GM12878 (cell line): Measurements from ENCODE around the gene SMC5. TPM values are rescaled to one million over a fixed set of nuclear protein-coding genes. Genes with fewer than 3 reads are reported as not detected.

Source experiments
- ASH2L ChIP-seq: fragments of 300-600, 200-600 bp; sonication (generic); IDR thresholded peaks from 2 replicates; pipeline ENCODE4 v1.6.1; 2017; ENCODE audit warnings: low read depth, mild to moderate bottlenecking, borderline replicate concordance
- BRCA1 ChIP-seq: IDR thresholded peaks from 2 replicates; pipeline ENCODE4 v1.6.1; 2011; ENCODE audit warnings: low read depth, low read length, improper control_type of control experiment
- CBX5 ChIP-seq: sonication (generic); IDR thresholded peaks from 2 replicates; pipeline ENCODE4 v1.6.1; 2016; ENCODE audit warnings: low read depth, moderate library complexity, mild to moderate bottlenecking, inconsistent platforms
- CREM ChIP-seq: IDR thresholded peaks from 2 replicates; pipeline ENCODE4 v1.6.1; 2014; ENCODE audit warnings: antibody characterized with exemption, low read depth
- GABPA ChIP-seq: IDR thresholded peaks from 2 replicates; pipeline ENCODE4 v1.6.1; 2014; ENCODE audit warnings: antibody characterized with exemption, low read depth, mild to moderate bottlenecking, inconsistent platforms
- MYC ChIP-seq: IDR thresholded peaks from 2 replicates; pipeline ENCODE4 v1.6.1; 2011; ENCODE audit warnings: mild to moderate bottlenecking, low read length, moderate library complexity, inconsistent platforms; ENCODE audit not compliant: insufficient read depth, insufficient replicate concordance, insufficient read length, severe bottlenecking
- NFXL1 ChIP-seq: fragments of 450-650 bp; IDR thresholded peaks from 2 replicates; pipeline ENCODE4 v1.6.1; 2017; ENCODE audit warnings: antibody characterized with exemption, mild to moderate bottlenecking, borderline replicate concordance
- NFYB ChIP-seq: IDR thresholded peaks from 2 replicates; pipeline ENCODE4 v1.6.1; 2011; ENCODE audit warnings: low read depth, mild to moderate bottlenecking, low read length, improper control_type of control experiment, moderate library complexity; ENCODE audit not compliant: insufficient read depth
- NR2F1 ChIP-seq: fragments of 450-650 bp; conservative IDR thresholded peaks from 2 replicates; pipeline ENCODE4 v1.6.1; 2017; ENCODE audit warnings: mild to moderate bottlenecking
- PKNOX1 ChIP-seq: fragments of 450-650 bp; IDR thresholded peaks from 2 replicates; pipeline ENCODE4 v1.6.1; 2016; ENCODE audit warnings: mild to moderate bottlenecking
- POLR2AphosphoS2 ChIP-seq: IDR thresholded peaks from 2 replicates; pipeline ENCODE4 v1.6.1; 2011; ENCODE audit warnings: low read depth, mild to moderate bottlenecking, low read length, improper control_type of control experiment, moderate library complexity
- POU2F2 ChIP-seq: IDR thresholded peaks from 3 replicates; pipeline ENCODE4 v1.6.1; 2011; ENCODE audit warnings: low read depth, mild to moderate bottlenecking, low read length, borderline replicate concordance
- RAD21 ChIP-seq: IDR thresholded peaks from 2 replicates; pipeline ENCODE4 v1.6.1; 2011; ENCODE audit warnings: mild to moderate bottlenecking, low read depth, low read length, moderate library complexity; ENCODE audit not compliant: insufficient read depth
- RFX5 ChIP-seq: IDR thresholded peaks from 2 replicates; pipeline ENCODE4 v1.6.1; 2011; ENCODE audit warnings: low read depth, low read length, improper control_type of control experiment
- SMAD1 ChIP-seq: fragments of 450-650 bp; IDR thresholded peaks from 2 replicates; pipeline ENCODE4 v1.6.1; 2018; ENCODE audit warnings: mild to moderate bottlenecking, low read depth; ENCODE audit not compliant: partially characterized antibody
- SMC3 ChIP-seq: IDR thresholded peaks from 2 replicates; pipeline ENCODE4 v1.6.1; 2011; ENCODE audit warnings: low read length, improper control_type of control experiment, borderline replicate concordance
- STAT3 ChIP-seq: IDR thresholded peaks from 2 replicates; pipeline ENCODE4 v1.6.1; 2011; ENCODE audit warnings: low read depth, low read length, improper control_type of control experiment
- TARDBP ChIP-seq: IDR thresholded peaks from 2 replicates; pipeline ENCODE4 v1.6.1; 2016; ENCODE audit warnings: borderline replicate concordance
- USF2 ChIP-seq: IDR thresholded peaks from 2 replicates; pipeline ENCODE4 v1.6.1; 2011; ENCODE audit warnings: low read depth, low read length, improper control_type of control experiment, borderline replicate concordance
- YBX1 ChIP-seq: fragments of 450-650 bp; IDR thresholded peaks from 2 replicates; pipeline ENCODE4 v1.6.1; 2016; ENCODE audit warnings: antibody characterized with exemption
- ZBTB11 ChIP-seq: fragments of 450-650 bp; formaldehyde crosslinking; IDR thresholded peaks from 2 replicates; pipeline ENCODE4 v1.5.0; 2022; ENCODE audit warnings: mild to moderate bottlenecking, missing genetic modification characterization
- ZBTB33 ChIP-seq: fragments of 450-650 bp; IDR thresholded peaks from 2 replicates; pipeline ENCODE4 v1.6.1; 2017; ENCODE audit warnings: mild to moderate bottlenecking
- ZNF384 ChIP-seq: IDR thresholded peaks from 2 replicates; pipeline ENCODE4 v1.6.1; 2012; ENCODE audit warnings: low read depth, mild to moderate bottlenecking, low read length, improper control_type of control experiment, borderline replicate concordance
- polyA plus RNA-seq, 11 experiments: library from polyadenylated mRNA; depleted of rRNA in 4 of 11; unstranded in 6 of 11; stranded (reverse) in 5 of 11; fragments of >200 nt; fragmentation: Nextera tagmentation in 4 of 11; fragmentation: Illumina TruSeq in 1 of 11; extraction: Ambion mirVana in 4 of 11; extraction: Trizol in 1 of 11; gene quantifications; 1 replicate in 1 of 11; 2 replicates in 10 of 11; pipeline versions ENCODE4 v1.2.1 to v1.2.3, GENCODE V29; 2011 to 2016; ENCODE audit warnings: inconsistent platforms in 2 of 11, missing spikeins in 2 of 11, low read depth in 1 of 11
- total RNA-seq, 4 experiments: library from RNA; depleted of rRNA in 3 of 4; stranded (reverse); fragments of >200 nt in 3 of 4; fragmentation: Illumina TruSeq in 1 of 4; extraction: Trizol in 1 of 4; gene quantifications; 2 replicates each; pipeline versions ENCODE4 v1.2.1 to v1.2.3, GENCODE V29; 2013 to 2021

SMC5 gene
- total and polyA plus RNA-seq, 10 of the 15 experiments (the other 5 are each of a cell fraction or from before 2014, with no cell fraction given) = 6.5 to 47.1 (median 22.9) TPM

- TF ChIP-seq CBX5 (no peak), BRCA1 (peak; percentile 74), TARDBP (no peak), USF2 (no peak), ZNF384 (no peak), POU2F2 (no peak; the same call in 1 of the 3 replicates), NR2F1 (peak; percentile 54), NFYB (no peak), SMAD1 (no peak), NFXL1 (no peak), STAT3 (no peak), ZBTB11 (CRISPR knock-in tag) (no peak), ZBTB33 (no peak), GABPA (peak; percentile 20; the same call in 1 of the 2 replicates), PKNOX1 (peak; percentile 66), RAD21 (no peak), MYC (peak; percentile 50), CREM (0 out of 2 replicates have a peak, but pooled peaks have one; percentile 7), YBX1 (no peak), SMC3 (no peak), ASH2L (0 out of 2 replicates have a peak, but pooled peaks have one; percentile 69), RFX5 (0 out of 2 replicates have a peak, but pooled peaks have one; percentile 49), POLR2AphosphoS2 (peak; percentile 53; the same call in 1 of the 2 replicates)
These were observed at the start of gene SMC5 (continued) for GRCh38 chr9:70258692-70259511.
